Gastrocnemius medialis (tissue), 4 donors: ENCODE data around the gene FGF10.

ENCODE experiments used
- CTCF ChIP-seq, 5 experiments: fragments of 450-650 bp in 3 of 5; fragments of 200-600 bp in 2 of 5; sonication (generic) in 2 of 5; IDR thresholded peaks in 4 of 5; conservative IDR thresholded peaks in 1 of 5; 1 replicate in 4 of 5; 2 replicates in 1 of 5; pipeline ENCODE4 v1.5.1; 2016 to 2019; ENCODE audit warnings: antibody characterized with exemption in 5 of 5, mild to moderate bottlenecking in 3 of 5, moderate library complexity in 3 of 5
- POLR2A ChIP-seq, 2 donors: fragments of 450-650 bp; IDR thresholded peaks; one replicate each; pipeline ENCODE4 v1.6.1; 2017; ENCODE audit warnings: antibody characterized with exemption in 2 of 2, mild to moderate bottlenecking in 2 of 2, moderate library complexity in 2 of 2

GRCh38 chr5:44278469-44278868 is 110.8 kb downstream of the FGF10 start:
- TF ChIP-seq CTCF (IDR thresholded peaks at IDR 0.05 in 4 of 5, conservative IDR thresholded peaks at IDR 0.05 in 1 of 5) (no peak), POLR2A (IDR thresholded peaks at IDR 0.05) (no peak)
